ENCODE results near the gene QPCT. TPM values are rescaled to one million over a fixed set of nuclear protein-coding genes. Genes with fewer than 3 reads are reported as not detected.
"Not testable (repeated sequence)": the region's sequence is repeated elsewhere in the genome, so short reads cannot be mapped to it uniquely, and the experiment has no call there.

The QPCT gene
- 54.2 and 54.3 TPM in 2 replicates for total RNA-seq (2014; rRNA removed; shearing (Covaris generic))

- DNase-seq (ENCODE audit: low spot score) = peak; percentile 79
Observed at GRCh38 chr2:37344453-37345361, at the start of gene QPCT. Gene QPCT, plus strand, starts transcription at chr2:37344630. Its CDS starts 102 bp downstream, at chr2:37344732.

DNA sequence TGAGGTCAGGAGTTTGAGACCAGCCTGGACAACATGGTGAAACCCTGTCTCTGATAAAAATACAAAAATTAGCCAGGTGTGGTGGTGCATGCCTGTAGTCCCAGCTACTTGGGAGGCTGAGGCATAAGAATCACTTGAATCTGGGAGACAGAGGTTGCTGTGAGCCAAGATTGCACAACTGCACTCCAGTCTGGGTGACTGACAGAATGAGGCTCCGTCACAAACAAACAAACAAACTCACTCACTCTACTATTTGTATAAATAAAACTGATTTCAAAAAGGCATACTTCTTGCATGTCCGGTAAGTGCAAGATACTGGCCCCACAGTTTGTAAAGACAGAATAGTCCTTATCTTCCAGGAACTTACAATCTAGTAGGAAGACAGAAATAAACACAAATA is 49.6 kb upstream of the QPCT start:
- not testable (repeated sequence) for DNase-seq (ENCODE audit: low spot score)

DNA sequence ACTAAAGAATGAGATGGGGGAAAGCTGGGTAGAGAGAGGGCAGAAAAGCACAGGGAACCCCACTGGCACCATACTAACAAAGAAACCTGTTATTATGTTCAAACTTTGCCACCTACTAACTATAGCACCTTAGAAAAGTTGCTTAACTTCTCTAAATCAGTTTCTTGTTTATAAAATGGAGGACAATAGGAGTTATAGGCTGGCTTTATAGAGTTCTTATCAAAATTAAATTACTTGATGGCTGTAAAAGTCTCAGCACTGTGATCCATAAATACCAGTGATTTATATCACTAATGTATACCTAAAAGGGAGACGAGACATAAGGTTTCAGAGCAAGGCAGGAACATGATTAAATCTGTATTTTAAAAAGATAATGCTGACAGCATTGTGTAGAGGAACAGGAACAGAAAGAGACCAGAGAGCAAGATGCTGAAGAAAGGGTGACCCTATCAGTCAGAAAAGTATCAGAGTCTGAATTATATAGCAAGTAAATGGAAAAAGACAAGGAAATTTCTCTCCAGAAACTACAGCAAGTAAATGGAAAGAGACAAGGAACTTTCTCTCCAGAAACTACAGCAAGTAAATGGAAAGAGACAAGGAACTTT is 48.9 kb upstream of the QPCT start:
- no peak for DNase-seq (ENCODE audit: low spot score)

DNA sequence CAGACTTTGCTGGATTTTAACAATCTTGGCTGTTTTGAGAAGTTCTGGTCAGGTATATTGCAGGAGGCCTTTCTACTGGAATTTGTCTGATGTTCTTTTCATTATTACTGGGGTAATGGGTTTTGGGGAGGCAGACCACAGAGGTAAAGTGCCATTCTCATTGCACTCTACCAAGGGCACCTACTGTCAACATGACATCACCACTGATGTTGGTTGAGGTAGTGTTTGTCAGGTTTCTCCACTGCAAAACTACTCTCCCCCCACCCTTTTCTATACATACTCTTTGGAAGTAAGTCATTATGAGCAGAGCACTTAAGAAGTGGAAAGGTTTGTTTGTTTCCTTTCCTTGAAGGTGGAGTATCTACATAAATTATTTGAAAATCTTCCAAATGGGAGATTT is 46.8 kb upstream of the QPCT start:
- DNase-seq (ENCODE audit: low spot score) = no peak

GRCh38 chr2:37300146-37300545 is 44.3 kb upstream of the QPCT start:
- DNase-seq (ENCODE audit: low spot score) = no peak

GRCh38 chr2:37300578-37300977 is 43.9 kb upstream of the QPCT start:
- DNase-seq (ENCODE audit: low spot score) = no peak

DNA sequence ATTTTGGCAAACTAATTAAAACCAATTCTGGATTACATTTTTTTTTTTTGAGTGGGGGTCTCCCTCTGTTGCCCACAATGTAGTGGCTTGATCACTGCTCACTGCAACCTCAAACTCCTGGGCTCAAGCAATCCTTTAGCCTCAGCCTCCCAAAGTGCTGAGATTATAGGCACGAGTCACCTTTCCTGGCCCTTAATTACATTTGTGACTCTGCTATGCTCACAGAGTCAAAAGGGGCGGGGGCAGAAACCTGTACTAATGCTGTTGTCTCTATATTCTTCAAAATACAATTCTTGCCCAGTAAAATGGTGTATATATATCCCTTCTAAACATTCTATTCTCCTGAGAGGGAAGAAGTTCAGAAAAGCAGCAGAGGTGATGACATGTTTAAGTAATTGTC is 43.0 kb upstream of the QPCT start:
- DNase-seq (ENCODE audit: low spot score) = no peak

- DNase-seq (ENCODE audit: low spot score) = no peak
Observed at GRCh38 chr2:37302701-37303252, 41.7 kb upstream of the QPCT start.

DNA sequence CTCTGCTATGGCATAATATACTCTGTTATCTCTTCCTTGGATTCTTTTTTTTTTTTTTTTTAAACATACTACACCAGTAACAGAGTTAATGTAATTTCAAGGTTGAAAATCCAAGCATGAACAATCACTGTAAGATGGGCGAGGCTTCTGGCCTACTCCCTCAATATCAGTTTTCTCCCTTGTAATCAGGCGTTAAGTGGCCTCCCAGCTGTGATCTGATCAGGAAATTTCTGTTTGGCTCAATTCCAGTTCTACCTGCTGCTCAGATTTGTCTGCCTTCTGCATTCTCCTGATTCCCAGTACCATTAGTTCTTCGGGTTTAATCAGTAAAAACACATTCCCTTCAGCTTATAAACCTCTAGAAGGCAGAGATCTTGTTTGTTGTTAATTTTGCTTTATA is 38.4 kb upstream of the QPCT start:
- DNase-seq (ENCODE audit: low spot score) = peak; percentile 23

DNA sequence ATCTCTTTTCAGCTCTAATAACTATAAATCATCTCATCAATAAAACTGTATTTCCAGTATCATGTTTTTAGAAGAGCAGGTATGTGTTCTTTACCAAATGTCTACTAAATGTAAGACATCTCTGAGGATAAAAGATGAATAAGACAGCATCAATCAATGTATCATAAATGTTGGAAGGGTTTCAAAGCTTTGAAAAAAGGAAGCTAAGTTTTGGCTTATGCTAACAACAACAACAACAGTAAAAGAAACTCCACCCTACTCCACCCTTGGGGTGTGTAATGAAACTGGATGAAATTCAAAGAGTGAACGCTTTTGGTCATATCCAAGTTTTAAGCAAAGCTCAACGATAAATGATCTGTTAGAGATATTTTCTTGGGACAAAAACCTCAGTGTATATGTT is 36.9 kb upstream of the QPCT start:
- DNase-seq (ENCODE audit: low spot score) = no peak

- no peak for DNase-seq (ENCODE audit: low spot score)
Observed at GRCh38 chr2:37315364-37315763, 29.1 kb upstream of the QPCT start.

DNA sequence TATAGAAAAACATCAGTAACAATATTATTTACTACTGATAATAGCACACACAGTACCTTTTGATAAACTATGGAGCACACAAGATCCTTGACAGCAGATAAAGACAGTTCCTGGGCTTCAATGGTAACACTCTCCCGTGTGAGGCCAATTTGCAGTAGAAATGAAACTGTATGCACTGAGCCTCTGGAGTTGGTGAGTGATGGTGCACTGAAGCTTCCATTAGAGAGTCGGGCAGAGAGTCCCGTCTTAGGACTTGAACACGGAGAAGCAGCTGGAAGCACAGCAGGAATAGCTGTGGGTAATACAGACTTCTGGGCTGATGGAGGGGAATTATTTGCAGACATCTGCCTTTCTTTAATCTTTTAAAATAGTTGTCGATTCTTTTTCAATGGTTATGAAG is 28.2 kb upstream of the QPCT start:
- no peak for DNase-seq (ENCODE audit: low spot score)

GRCh38 chr2:37317746-37318145 is 26.7 kb upstream of the QPCT start:
- DNase-seq (ENCODE audit: low spot score) = no peak

DNA sequence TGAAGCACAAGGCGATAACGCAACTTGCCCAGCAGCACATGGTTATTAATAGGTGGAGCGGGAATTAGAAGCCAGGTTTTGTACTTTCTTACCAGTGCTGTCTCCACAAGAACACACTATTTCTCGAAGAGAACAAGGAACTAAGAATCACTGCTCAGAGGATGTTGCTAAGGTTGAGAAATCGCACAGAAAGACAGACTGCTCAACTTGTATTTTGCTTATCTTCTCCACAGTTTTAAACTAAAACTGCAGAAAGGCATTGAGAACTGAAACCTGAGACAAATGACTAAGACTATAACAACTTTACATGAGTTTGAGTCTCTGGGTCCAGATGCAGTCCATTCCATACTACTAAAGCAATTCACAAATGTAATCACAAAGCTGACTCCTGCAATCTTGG is 26.0 kb upstream of the QPCT start:
- DNase-seq (ENCODE audit: low spot score) = no peak

DNA sequence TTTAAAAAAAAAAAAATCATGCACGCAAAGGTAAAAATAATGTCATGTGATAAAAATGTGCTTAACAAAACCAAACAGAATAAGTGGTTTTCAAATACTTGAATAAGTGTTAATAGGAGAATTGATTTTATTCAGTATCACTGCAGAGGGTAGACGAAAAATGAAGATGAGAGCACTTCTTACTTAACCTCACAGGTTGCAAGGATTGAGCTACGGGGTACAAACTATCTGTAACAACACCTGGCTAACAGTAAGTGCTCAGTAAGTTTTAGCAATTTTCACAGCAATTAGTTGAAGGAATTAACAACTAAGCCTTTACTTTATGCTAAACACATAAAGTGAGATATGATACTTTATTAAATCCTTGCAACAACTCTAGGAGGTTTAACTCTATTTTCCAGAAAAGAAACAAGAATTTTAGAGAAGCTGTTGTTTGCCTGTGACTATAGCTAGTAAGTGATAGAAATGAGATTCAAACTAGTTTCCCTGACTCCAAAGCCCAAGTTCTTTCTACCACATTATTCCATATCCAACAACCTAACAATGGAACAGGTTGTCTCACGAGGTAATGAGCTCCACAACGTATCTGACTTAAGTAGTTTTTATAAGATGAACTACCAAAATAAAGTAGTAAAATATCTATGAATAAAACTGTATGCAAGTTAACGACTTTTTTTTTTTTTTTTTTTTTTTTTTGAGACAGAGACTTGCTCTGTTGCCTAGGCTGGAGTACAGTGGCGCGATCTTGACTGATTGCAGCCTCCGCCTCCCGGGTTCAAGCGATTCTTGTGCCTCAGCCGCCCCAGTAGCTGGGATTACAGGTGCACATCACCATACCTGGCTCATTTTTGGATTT is 24.4 kb upstream of the QPCT start:
- no peak for DNase-seq (ENCODE audit: low spot score)

- DNase-seq (ENCODE audit: low spot score) = no peak
Observed at GRCh38 chr2:37321029-37321682, 23.3 kb upstream of the QPCT start.

DNA sequence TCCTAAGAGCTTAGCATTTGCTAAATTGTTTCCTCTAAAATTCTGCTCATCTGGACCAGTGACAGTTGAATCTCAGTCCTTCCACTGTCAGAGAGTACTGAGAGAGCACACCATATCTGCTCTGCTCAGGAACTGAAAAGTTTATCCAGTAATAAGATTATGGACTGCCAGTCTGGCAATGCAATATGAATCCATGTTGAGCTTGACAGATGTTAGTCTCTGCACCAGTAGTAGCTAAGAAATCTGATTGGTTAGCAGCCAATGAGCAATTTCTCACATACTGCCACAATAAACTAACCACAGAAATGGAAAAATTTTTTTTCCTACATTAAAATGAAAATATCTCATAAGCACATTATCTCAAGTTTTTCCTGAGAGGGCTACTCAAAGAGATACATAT is 22.1 kb upstream of the QPCT start:
- DNase-seq (ENCODE audit: low spot score) = no peak

DNA sequence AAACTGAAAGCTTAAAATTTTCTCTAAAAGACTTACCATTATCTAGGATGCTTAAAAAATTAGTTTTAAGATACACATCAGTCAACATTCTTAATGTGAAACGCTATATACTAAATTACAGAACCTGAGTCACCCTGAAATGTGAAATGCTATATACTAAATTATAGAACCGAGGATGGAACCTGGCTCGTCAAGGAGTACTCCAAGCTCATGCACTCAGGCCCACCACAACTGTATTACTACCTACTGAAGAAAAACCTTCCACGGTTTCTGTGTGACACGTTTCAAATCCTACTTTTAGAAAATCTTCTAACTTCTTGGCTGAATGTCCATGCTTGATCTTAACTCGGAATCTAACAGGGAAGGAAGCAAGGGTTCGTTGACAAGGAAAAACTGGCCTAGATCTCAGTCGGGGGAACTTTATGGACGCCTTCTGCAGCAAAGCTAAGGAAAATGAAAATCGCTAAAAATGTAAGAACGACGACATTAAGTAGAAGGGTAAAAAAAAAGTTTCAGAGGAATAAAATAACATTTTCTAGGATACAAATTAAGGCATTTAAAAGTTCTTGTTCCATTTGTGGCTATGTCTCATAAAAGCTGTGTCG is 21.2 kb upstream of the QPCT start:
- no peak for DNase-seq (ENCODE audit: low spot score)

DNA sequence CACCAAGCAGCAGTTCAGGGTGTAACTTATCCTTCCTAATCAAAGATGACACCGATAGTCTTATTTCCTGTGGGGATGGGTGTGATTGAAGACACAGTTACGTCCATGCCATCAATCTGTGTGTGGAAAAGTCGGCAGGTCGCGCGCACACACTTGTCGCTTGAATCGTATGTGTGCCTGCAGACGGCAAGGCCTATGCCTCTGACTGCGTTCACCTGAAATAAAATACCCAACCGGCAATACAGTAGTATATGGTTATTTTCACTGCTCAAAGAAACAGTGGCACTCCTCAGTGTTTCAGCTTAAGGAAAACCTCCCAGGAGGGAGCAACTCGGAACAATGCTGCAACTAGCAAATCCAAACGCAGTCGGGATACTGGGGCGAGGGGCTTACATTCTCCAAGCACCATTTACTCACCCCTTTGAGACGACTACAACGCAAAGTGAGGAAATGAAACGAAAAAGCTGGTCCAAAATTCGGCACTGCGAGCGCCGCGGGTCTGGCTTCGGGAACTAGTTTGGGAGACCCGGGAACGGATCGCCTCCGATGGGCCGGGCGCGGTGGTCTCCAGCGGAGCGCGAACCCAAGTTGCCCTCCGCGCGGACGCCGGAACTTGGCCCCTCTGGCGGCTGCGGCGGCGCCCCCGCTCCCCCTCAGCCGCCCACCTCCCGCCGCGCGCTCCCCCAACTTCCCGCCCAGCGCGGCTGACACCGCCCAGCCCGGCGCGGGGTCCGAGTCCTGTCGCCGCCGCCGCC is 20.5 kb upstream of the QPCT start:
- DNase-seq (ENCODE audit: low spot score) = peak; percentile 67

- DNase-seq (ENCODE audit: low spot score) = peak; percentile 68
Observed at GRCh38 chr2:37324536-37324785, 20.0 kb upstream of the QPCT start.

Data from HT-29 (cell line).